K562 (cell line): Measurements from ENCODE around the gene MMP24OS. TPM values are rescaled to one million over a fixed set of nuclear protein-coding genes. Genes with fewer than 3 reads are reported as not detected.

Experiments
- CHD1 ChIP-seq: fragments of 200-600 bp; sonication (generic); IDR thresholded peaks from one replicate; pipeline ENCODE4 v1.6.1; 2012; ENCODE audit warnings: mild to moderate bottlenecking, moderate library complexity, low read length, inconsistent platforms
- ETV1 ChIP-seq: fragments of 450-650 bp; conservative IDR thresholded peaks from 2 replicates; pipeline ENCODE4 v1.6.1; 2016; ENCODE audit warnings: missing genetic modification characterization, control low read depth, low read depth, missing compliant biosample characterization
- GTF2E2 ChIP-seq: fragments of 200-800 bp; sonication (Bioruptor generic); IDR thresholded peaks from 2 replicates; pipeline ENCODE4 v1.6.1; 2016; ENCODE audit warnings: missing genetic modification characterization, missing compliant biosample characterization
- HSF4 ChIP-seq: fragments of 250-450 bp; sonication (Bioruptor Pico); IDR thresholded peaks from 2 replicates; pipeline ENCODE4 v2.1.2; 2022; ENCODE audit warnings: mild to moderate bottlenecking, moderate library complexity, borderline replicate concordance
- NR4A1 ChIP-seq, 2 experiments: fragments of 250-450 bp in 1 of 2; fragments of 450-650 bp in 1 of 2; sonication (Bioruptor Pico) in 1 of 2; IDR thresholded peaks; 2 replicates each; pipeline versions ENCODE4 v1.4.0 to v1.6.1; 2016 to 2020; ENCODE audit warnings: mild to moderate bottlenecking in 2 of 2, missing compliant biosample characterization in 1 of 2, missing genetic modification characterization in 1 of 2, moderate library complexity in 1 of 2
- PCBP2 ChIP-seq: fragments of 200-400 bp; formaldehyde crosslinking; IDR thresholded peaks from 2 replicates; pipeline ENCODE4 v1.6.1; 2018; ENCODE audit warnings: low read length, low read depth, mild to moderate bottlenecking, moderate library complexity; ENCODE audit not compliant: poor library complexity, severe bottlenecking
- PHF8 ChIP-seq: fragments of 200-600 bp; sonication (generic); IDR thresholded peaks from 2 replicates; pipeline ENCODE4 v1.6.1; 2012; ENCODE audit warnings: mixed run types, mild to moderate bottlenecking, inconsistent platforms, low read length, moderate library complexity, borderline replicate concordance
- SMARCA4 ChIP-seq: fragments of 450-650 bp; IDR thresholded peaks from 2 replicates; pipeline ENCODE4 v1.6.1; 2016
- TEAD4 ChIP-seq, 2 experiments: sonication (generic) in 1 of 2; formaldehyde crosslinking in 1 of 2; IDR thresholded peaks; 2 replicates each; pipeline versions ENCODE4 v1.6.1 to v1.8.0; 2012 to 2022; ENCODE audit warnings: borderline replicate concordance in 1 of 2, inconsistent platforms in 1 of 2, low read length in 1 of 2, mild to moderate bottlenecking in 1 of 2, missing genetic modification reagents in 1 of 2
- ZBTB7A ChIP-seq: IDR thresholded peaks from 2 replicates; pipeline ENCODE4 v1.6.1; 2011; ENCODE audit warnings: low read depth, mild to moderate bottlenecking, low read length, moderate library complexity, borderline replicate concordance; ENCODE audit not compliant: control insufficient read depth
- ZZZ3 ChIP-seq: fragments of 450-650 bp; IDR thresholded peaks from 2 replicates; pipeline ENCODE4 v1.6.1; 2016; ENCODE audit warnings: antibody characterized with exemption, mild to moderate bottlenecking, moderate library complexity
- polyA plus RNA-seq, 8 experiments: library from polyadenylated mRNA; depleted of rRNA in 4 of 8; stranded (reverse) in 5 of 8; unstranded in 3 of 8; fragments of >200 nt; fragmentation: Nextera tagmentation in 2 of 8; fragmentation: Illumina TruSeq in 1 of 8; extraction: Ambion mirVana in 2 of 8; extraction: Trizol in 1 of 8; gene quantifications; 2 replicates each; pipeline versions ENCODE4 v1.2.1 to v1.2.3, GENCODE V29; 2011 to 2014; ENCODE audit warnings: inconsistent platforms in 1 of 8, missing spikeins in 1 of 8
- total RNA-seq, 7 experiments: library from RNA; depleted of rRNA in 6 of 7; stranded (reverse); fragments of >200 nt in 6 of 7; fragmentation: Illumina TruSeq in 2 of 7; extraction: Trizol in 2 of 7; gene quantifications; 2 replicates each; pipeline versions ENCODE4 v1.2.1 to v1.2.3, GENCODE V29; 2011 to 2021; ENCODE audit warnings: low replicate concordance in 1 of 7
- TF ChIP-seq, protein P1 (sequence below): fragments of 450-650 bp; IDR thresholded peaks from 2 replicates; pipeline ENCODE4 v1.6.1; 2016; ENCODE audit warnings: mild to moderate bottlenecking, moderate library complexity

Gene MMP24OS
- total and polyA plus RNA-seq, 9 of the 15 experiments (the other 6 are each of a cell fraction or from before 2014, with no cell fraction given): 0.92 to 41.5 (median 11.4) TPM

DNA sequence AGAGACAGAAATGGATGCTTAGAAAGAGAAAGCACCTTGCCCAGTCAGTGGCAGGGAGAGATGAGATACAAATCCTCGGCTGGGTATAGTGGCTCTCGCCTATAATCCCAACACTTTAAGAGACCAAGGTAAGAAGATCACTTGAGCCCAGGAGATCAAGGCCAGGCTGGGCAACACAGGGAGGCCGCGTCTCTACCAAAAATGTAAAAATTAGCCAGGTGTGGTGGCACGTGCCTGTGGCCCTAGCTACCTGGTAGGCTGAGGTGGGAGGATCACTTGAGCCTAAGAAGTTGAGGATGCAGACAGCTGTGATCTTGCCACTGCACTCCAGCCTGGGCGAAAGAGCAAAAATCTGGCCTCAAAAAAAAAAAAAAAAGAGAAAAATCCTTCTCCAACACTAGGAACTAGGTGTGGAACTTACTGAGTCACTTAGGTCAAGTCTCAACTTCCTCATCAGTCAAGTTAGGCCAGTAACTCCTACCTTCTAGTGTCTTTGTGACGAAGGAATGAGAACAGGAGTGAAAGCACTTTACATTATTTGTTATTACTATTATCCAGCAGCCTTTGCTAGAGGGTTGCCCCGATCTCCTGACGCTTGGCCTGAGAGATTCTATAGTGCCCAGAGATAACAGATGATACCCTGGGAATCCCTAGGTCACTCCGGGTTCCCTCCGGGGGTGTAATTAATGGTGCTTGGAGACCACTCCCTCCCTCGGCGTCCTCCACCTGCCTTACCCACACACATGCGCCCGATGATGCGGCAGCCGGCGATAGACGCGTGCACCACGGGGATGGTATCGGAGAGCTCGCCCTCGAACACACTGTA, 5.7 kb upstream of the MMP24OS start (continued):
- TF ChIP-seq, protein P1, sequence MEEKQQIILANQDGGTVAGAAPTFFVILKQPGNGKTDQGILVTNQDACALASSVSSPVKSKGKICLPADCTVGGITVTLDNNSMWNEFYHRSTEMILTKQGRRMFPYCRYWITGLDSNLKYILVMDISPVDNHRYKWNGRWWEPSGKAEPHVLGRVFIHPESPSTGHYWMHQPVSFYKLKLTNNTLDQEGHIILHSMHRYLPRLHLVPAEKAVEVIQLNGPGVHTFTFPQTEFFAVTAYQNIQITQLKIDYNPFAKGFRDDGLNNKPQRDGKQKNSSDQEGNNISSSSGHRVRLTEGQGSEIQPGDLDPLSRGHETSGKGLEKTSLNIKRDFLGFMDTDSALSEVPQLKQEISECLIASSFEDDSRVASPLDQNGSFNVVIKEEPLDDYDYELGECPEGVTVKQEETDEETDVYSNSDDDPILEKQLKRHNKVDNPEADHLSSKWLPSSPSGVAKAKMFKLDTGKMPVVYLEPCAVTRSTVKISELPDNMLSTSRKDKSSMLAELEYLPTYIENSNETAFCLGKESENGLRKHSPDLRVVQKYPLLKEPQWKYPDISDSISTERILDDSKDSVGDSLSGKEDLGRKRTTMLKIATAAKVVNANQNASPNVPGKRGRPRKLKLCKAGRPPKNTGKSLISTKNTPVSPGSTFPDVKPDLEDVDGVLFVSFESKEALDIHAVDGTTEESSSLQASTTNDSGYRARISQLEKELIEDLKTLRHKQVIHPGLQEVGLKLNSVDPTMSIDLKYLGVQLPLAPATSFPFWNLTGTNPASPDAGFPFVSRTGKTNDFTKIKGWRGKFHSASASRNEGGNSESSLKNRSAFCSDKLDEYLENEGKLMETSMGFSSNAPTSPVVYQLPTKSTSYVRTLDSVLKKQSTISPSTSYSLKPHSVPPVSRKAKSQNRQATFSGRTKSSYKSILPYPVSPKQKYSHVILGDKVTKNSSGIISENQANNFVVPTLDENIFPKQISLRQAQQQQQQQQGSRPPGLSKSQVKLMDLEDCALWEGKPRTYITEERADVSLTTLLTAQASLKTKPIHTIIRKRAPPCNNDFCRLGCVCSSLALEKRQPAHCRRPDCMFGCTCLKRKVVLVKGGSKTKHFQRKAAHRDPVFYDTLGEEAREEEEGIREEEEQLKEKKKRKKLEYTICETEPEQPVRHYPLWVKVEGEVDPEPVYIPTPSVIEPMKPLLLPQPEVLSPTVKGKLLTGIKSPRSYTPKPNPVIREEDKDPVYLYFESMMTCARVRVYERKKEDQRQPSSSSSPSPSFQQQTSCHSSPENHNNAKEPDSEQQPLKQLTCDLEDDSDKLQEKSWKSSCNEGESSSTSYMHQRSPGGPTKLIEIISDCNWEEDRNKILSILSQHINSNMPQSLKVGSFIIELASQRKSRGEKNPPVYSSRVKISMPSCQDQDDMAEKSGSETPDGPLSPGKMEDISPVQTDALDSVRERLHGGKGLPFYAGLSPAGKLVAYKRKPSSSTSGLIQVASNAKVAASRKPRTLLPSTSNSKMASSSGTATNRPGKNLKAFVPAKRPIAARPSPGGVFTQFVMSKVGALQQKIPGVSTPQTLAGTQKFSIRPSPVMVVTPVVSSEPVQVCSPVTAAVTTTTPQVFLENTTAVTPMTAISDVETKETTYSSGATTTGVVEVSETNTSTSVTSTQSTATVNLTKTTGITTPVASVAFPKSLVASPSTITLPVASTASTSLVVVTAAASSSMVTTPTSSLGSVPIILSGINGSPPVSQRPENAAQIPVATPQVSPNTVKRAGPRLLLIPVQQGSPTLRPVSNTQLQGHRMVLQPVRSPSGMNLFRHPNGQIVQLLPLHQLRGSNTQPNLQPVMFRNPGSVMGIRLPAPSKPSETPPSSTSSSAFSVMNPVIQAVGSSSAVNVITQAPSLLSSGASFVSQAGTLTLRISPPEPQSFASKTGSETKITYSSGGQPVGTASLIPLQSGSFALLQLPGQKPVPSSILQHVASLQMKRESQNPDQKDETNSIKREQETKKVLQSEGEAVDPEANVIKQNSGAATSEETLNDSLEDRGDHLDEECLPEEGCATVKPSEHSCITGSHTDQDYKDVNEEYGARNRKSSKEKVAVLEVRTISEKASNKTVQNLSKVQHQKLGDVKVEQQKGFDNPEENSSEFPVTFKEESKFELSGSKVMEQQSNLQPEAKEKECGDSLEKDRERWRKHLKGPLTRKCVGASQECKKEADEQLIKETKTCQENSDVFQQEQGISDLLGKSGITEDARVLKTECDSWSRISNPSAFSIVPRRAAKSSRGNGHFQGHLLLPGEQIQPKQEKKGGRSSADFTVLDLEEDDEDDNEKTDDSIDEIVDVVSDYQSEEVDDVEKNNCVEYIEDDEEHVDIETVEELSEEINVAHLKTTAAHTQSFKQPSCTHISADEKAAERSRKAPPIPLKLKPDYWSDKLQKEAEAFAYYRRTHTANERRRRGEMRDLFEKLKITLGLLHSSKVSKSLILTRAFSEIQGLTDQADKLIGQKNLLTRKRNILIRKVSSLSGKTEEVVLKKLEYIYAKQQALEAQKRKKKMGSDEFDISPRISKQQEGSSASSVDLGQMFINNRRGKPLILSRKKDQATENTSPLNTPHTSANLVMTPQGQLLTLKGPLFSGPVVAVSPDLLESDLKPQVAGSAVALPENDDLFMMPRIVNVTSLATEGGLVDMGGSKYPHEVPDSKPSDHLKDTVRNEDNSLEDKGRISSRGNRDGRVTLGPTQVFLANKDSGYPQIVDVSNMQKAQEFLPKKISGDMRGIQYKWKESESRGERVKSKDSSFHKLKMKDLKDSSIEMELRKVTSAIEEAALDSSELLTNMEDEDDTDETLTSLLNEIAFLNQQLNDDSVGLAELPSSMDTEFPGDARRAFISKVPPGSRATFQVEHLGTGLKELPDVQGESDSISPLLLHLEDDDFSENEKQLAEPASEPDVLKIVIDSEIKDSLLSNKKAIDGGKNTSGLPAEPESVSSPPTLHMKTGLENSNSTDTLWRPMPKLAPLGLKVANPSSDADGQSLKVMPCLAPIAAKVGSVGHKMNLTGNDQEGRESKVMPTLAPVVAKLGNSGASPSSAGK: no peak
- TF ChIP-seq HSF4 (CRISPR knock-in tag): no peak
- TF ChIP-seq ZBTB7A: no peak
- no peak for TF ChIP-seq NR4A1 (CRISPR knock-in tag; IDR thresholded peaks at IDR 0.05)
- no peak for TF ChIP-seq NR4A1 (tag; IDR thresholded peaks at IDR 0.05)
- no peak for TF ChIP-seq SMARCA4
- TF ChIP-seq ETV1 (tag): no peak
- no peak for TF ChIP-seq GTF2E2 (tag)
- TF ChIP-seq TEAD4 (IDR thresholded peaks at IDR 0.05; ENCODE audit: low read length): no peak
- no peak for TF ChIP-seq TEAD4 (CRISPR knock-in tag; IDR thresholded peaks at IDR 0.05; ENCODE audit: borderline replicate concordance)
- TF ChIP-seq PCBP2: no peak
- TF ChIP-seq PHF8: no peak
- no peak for TF ChIP-seq CHD1
- no peak for TF ChIP-seq ZZZ3
